Neural crest cell (in vitro differentiated cells): ENCODE data around the gene CDK5RAP2. TPM values are rescaled to one million over a fixed set of nuclear protein-coding genes. Genes with fewer than 3 reads are reported as not detected.

Experiments
- DNase-seq: peaks from one replicate; pipeline ENCODE4 v3.0.0; 2021; ENCODE audit warnings: low read depth, mixed read lengths, low spot score
- H3K27ac Mint-ChIP-seq: one replicate; pipeline ENCODE4 v1.8.0; 2021; ENCODE audit warnings: mild to moderate bottlenecking, mixed read lengths; ENCODE audit not compliant: unreplicated experiment
- H3K27me3 Mint-ChIP-seq: 2 replicates; pipeline ENCODE4 v1.8.0; 2021; ENCODE audit warnings: low read depth, mild to moderate bottlenecking, mixed read lengths
- H3K36me3 Mint-ChIP-seq: 2 replicates; pipeline ENCODE4 v1.8.0; 2021; ENCODE audit warnings: low read depth, mild to moderate bottlenecking, mixed read lengths
- H3K4me1 Mint-ChIP-seq: 2 replicates; pipeline ENCODE4 v1.8.0; 2021; ENCODE audit warnings: mixed read lengths
- H3K4me3 Mint-ChIP-seq: one replicate; pipeline ENCODE4 v1.8.0; 2021; ENCODE audit warnings: mild to moderate bottlenecking, mixed read lengths
- H3K9me3 Mint-ChIP-seq: 2 replicates; pipeline ENCODE4 v1.8.0; 2021; ENCODE audit warnings: mixed read lengths
- total RNA-seq: library from RNA; stranded (reverse); gene quantifications from 2 replicates; pipeline ENCODE4 v1.2.1, GENCODE V29; 2021
- TF ChIP-seq, protein P1 (sequence below): fragments of 200-600 bp; sonication (generic); conservative IDR thresholded peaks from 2 replicates; pipeline ENCODE4 v1.5.0; 2021; ENCODE audit warnings: antibody characterized with exemption, mild to moderate bottlenecking

Gene CDK5RAP2
- total RNA-seq, 1 donor from 2014 or later, result 116 TPM

DNA sequence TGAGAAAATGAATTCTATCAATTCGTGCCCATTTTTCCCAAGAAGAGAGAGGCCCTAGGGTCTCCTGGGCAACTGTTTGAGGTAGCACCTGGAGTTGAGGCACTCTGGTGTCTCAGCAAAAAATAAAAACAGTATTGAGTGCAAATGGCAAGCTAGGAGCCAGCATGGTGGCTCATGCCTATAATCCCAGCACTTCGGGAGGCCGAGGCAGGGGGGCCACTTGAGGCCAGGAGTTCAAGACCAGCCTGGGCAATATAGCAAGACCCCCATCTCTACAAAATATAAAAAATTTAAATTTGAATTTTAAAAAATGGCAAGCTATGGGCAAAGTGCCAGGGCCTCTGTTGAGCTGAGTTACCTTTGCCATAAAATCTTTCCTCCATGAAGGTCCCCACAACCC, 136.0 kb downstream of the CDK5RAP2 start:
- Mint-ChIP-seq H3K27ac (no peak overlapping the region), H3K9me3 (no peaks in the 10 kb centered on the region), H3K4me1 (peaks cover 5% of the 10 kb centered on the region), H3K4me3 (no peak overlapping the region), H3K27me3 (no peaks in the 10 kb centered on the region), H3K36me3 (peaks cover 31% of the 10 kb centered on the region)
- TF ChIP-seq, protein P1, sequence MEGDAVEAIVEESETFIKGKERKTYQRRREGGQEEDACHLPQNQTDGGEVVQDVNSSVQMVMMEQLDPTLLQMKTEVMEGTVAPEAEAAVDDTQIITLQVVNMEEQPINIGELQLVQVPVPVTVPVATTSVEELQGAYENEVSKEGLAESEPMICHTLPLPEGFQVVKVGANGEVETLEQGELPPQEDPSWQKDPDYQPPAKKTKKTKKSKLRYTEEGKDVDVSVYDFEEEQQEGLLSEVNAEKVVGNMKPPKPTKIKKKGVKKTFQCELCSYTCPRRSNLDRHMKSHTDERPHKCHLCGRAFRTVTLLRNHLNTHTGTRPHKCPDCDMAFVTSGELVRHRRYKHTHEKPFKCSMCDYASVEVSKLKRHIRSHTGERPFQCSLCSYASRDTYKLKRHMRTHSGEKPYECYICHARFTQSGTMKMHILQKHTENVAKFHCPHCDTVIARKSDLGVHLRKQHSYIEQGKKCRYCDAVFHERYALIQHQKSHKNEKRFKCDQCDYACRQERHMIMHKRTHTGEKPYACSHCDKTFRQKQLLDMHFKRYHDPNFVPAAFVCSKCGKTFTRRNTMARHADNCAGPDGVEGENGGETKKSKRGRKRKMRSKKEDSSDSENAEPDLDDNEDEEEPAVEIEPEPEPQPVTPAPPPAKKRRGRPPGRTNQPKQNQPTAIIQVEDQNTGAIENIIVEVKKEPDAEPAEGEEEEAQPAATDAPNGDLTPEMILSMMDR, result no peak
- no peak for DNase-seq

DNA sequence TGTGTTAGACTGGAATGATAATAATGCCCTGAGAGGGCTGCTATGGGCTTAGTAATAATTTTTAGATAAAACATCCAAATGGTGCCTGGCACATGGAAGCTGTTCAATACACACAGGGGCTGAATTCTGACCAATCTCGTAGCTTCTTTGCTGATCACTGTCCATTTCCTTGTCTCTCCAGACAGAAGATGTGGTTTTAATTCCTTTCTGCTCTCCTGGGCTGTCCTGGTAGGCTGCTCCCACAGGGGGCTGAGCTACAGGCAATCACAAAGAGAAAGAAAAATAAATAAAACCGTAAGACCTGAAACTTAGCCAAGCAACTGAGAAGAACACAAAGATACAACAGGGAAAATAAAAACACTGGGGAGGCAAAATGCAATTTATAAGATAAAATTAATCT, 136.5 kb downstream of the CDK5RAP2 start:
- Mint-ChIP-seq H3K4me3 (no peak overlapping the region), H3K36me3 (peaks cover 29% of the 10 kb centered on the region)

DNA sequence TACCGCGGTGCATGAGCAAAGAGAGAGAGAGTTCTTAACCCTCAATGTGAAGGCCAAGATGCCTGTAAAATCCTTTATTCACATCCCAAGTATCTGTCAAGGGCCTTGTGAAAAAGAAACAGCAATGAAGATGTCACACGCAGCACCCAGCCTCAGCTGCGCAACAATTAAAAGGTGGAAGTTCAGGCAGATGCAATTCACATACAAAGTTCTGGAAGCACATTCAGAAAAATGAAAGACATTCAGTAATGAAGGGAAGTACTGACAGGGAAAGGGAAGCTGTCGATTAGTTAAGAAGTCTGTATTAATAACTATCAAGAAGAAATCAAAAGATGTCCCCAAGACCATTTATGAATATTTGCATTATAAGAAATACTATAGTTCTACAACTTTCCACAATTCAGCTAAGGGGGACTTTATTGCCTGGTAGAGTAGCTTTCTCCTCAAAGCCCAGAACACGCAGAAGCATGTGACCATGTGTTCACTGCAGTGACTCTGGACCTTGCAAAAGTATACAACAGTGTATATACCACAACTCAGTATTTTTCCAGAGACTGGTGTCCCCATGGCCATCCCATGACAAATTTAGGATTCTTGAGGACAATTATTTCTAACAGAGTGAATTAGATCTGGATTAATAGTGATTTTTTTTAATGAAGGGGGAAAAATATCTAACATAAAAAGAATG, 137.5 kb downstream of the CDK5RAP2 start:
- H3K27ac Mint-ChIP-seq, result no peak overlapping the region

More for the DNA sequence above, 136.5 kb downstream of the CDK5RAP2 start:
- no peaks in the 10 kb centered on the region for H3K9me3 Mint-ChIP-seq
- H3K27me3 Mint-ChIP-seq, result no peaks in the 10 kb centered on the region
- no peak for DNase-seq
- TF ChIP-seq, protein P1, result no peak
- no peak overlapping the region for H3K27ac Mint-ChIP-seq
- peaks cover 5% of the 10 kb centered on the region for H3K4me1 Mint-ChIP-seq

DNA sequence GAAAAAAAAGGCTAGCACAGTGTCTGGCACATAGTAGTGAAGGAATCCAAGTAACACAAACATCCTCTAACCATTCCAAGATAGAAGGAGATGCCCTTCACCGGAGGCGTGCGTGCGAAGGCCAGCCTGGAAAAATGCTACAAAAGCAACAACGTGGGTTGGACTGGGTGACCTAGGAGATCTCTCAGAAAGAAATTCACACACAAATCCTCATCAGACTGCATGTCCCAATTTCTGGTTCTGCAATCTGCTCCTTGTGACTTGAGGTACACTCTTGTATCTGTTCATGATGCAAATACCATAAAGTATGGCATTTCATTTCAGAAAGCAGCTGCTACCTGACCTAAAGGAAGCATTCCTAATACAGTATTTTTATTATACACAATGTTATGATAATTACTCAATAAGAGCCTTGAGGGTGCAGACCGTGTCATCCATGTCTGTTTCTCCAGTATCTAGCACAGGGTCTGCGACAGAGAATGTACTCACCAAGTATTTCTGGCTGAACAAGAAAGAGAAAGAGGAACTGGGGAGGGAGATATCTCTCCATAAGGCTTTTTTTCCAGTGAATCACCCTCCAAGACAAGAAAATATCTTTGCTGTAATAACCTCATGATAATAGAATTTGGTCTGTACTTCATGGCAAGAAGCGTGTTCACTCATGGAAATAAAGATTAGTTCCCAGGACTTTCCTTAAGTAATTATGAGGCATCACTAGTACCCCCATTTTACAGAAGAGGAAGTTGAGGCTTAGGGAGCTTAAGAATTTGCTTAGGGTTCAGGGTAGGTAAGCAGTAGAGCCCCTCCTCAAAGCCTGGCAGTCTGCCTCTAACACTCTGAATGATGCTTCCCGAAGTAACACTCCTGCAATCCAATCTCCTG, 138.3 kb downstream of the CDK5RAP2 start:
- Mint-ChIP-seq H3K27me3 (no peaks in the 10 kb centered on the region), H3K36me3 (peaks cover 20% of the 10 kb centered on the region), H3K4me1 (peaks cover 3% of the 10 kb centered on the region), H3K9me3 (no peaks in the 10 kb centered on the region), H3K4me3 (no peak overlapping the region), H3K27ac (no peak overlapping the region)
- TF ChIP-seq, protein P1, result no peak
- DNase-seq, result no peak

More for the DNA sequence above, 137.5 kb downstream of the CDK5RAP2 start:
- TF ChIP-seq, protein P1, result no peak
- Mint-ChIP-seq H3K4me1 (peaks cover 5% of the 10 kb centered on the region), H3K9me3 (no peaks in the 10 kb centered on the region), H3K4me3 (no peak overlapping the region), H3K36me3 (peaks cover 22% of the 10 kb centered on the region), H3K27me3 (no peaks in the 10 kb centered on the region)
- no peak for DNase-seq

DNA sequence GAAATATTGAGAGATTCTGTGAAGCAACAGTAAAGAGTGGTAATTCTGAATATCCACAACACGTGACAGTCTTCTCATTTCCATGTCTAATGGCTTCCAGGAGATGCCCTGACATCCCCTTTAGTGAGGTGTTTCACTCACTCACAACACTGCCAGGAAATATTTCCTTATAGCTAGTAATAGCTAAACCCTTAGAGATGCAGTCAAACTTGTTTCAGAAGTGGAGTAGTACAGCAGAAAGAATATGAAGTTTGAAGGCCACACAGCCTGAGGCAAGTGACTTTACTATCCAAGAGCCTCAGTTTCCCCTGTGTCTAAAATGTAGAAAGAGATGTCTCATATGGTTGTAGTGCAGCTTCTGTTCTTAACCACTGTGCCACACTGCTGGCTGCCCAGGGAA, 139.2 kb downstream of the CDK5RAP2 start:
- Mint-ChIP-seq H3K4me3 (no peak overlapping the region), H3K4me1 (no peaks in the 10 kb centered on the region), H3K9me3 (no peaks in the 10 kb centered on the region), H3K27me3 (no peaks in the 10 kb centered on the region), H3K36me3 (peaks cover 15% of the 10 kb centered on the region), H3K27ac (no peak overlapping the region)
- TF ChIP-seq, protein P1, result no peak
- DNase-seq, result no peak
